Ishikawa (cell line): ENCODE measurements around the gene PIH1D2.

Experiments
- CEBPB ChIP-seq: IDR thresholded peaks from 2 replicates; pipeline ENCODE4 v1.6.1; 2012
- CREB1 ChIP-seq: IDR thresholded peaks from 2 replicates; pipeline ENCODE4 v1.6.1; 2012; ENCODE audit warnings: low read depth
- EGR1 ChIP-seq: IDR thresholded peaks from 2 replicates; pipeline ENCODE4 v1.6.1; 2012
- EP300 ChIP-seq: IDR thresholded peaks from 2 replicates; pipeline ENCODE4 v1.6.1; 2012; ENCODE audit warnings: borderline replicate concordance
- FOXM1 ChIP-seq: IDR thresholded peaks from 2 replicates; pipeline ENCODE4 v1.6.1; 2012; ENCODE audit warnings: low read depth, borderline replicate concordance
- MAX ChIP-seq: IDR thresholded peaks from 2 replicates; pipeline ENCODE4 v1.6.1; 2012
- NFIC ChIP-seq: IDR thresholded peaks from 2 replicates; pipeline ENCODE4 v1.6.1; 2012
- RAD21 ChIP-seq: IDR thresholded peaks from 2 replicates; pipeline ENCODE4 v1.6.1; 2012; ENCODE audit warnings: low read depth
- REST ChIP-seq: IDR thresholded peaks from 2 replicates; pipeline ENCODE4 v1.6.1; 2012; ENCODE audit warnings: low read depth, mild to moderate bottlenecking
- TAF1 ChIP-seq: IDR thresholded peaks from 2 replicates; pipeline ENCODE4 v1.6.1; 2012; ENCODE audit warnings: low read depth, mild to moderate bottlenecking
- TCF12 ChIP-seq: IDR thresholded peaks from 2 replicates; pipeline ENCODE4 v1.6.1; 2012; ENCODE audit warnings: low read depth
- TEAD4 ChIP-seq: IDR thresholded peaks from 2 replicates; pipeline ENCODE4 v1.6.1; 2012
- USF1 ChIP-seq: IDR thresholded peaks from 2 replicates; pipeline ENCODE4 v1.6.1; 2012
- YY1 ChIP-seq: IDR thresholded peaks from 2 replicates; pipeline ENCODE4 v1.6.1; 2012; ENCODE audit warnings: low read depth
- ZBTB7A ChIP-seq: IDR thresholded peaks from 2 replicates; pipeline ENCODE4 v1.6.1; 2012; ENCODE audit warnings: low read depth

The PIH1D2 gene

GRCh38 chr11:112100462-112100861, 26.6 kb upstream of the PIH1D2 start:
- TF ChIP-seq EGR1 (no peak), TAF1 (no peak), FOXM1 (no peak), REST (no peak), YY1 (no peak), EP300 (no peak), MAX (no peak), RAD21 (no peak), USF1 (no peak), NFIC (no peak), CEBPB (no peak), CREB1 (no peak), TEAD4 (no peak)

GRCh38 chr11:112097734-112098528, 24.1 kb upstream of the PIH1D2 start:
- TF ChIP-seq MAX (no peak), EP300 (no peak), ZBTB7A (no peak), CREB1 (no peak)

- TF ChIP-seq EGR1 (no peak), NFIC (no peak), MAX (no peak), YY1 (no peak), TCF12 (no peak), CREB1 (no peak), REST (no peak), TEAD4 (no peak), TAF1 (no peak)
These were observed 22.4 kb upstream of the PIH1D2 start for GRCh38 chr11:112096194-112096593.

- TF ChIP-seq ZBTB7A = no peak
- no peak for TF ChIP-seq NFIC
- no peak for TF ChIP-seq TCF12
- no peak for TF ChIP-seq EP300
- TF ChIP-seq MAX = no peak
- no peak for TF ChIP-seq USF1
- no peak for TF ChIP-seq RAD21
- TF ChIP-seq TAF1 = no peak
- no peak for TF ChIP-seq EGR1
- TF ChIP-seq REST = no peak
These were observed 13.4 kb upstream of the PIH1D2 start for GRCh38 chr11:112087212-112087611.
